HG02981 (cell line): ENCODE data around the gene GIPC2.
"Not testable (repeated sequence)": the region's sequence is repeated elsewhere in the genome, so short reads cannot be mapped to it uniquely, and the experiment has no call there.

Experiments used
- ATAC-seq: cut with Tn5 transposase; IDR thresholded peaks from one replicate; pipeline ENCODE4 v1.9.1; 2021; ENCODE audit warnings: mild to moderate bottlenecking, moderate library complexity; ENCODE audit not compliant: unreplicated experiment

The GIPC2 gene

GRCh38 chr1:78092643-78093042 is 46.9 kb downstream of the GIPC2 start:
- no peak for ATAC-seq

GRCh38 chr1:78093560-78093959 is 47.8 kb downstream of the GIPC2 start:
- no peak for ATAC-seq

- ATAC-seq, result no peak
These were observed 48.9 kb downstream of the GIPC2 start for GRCh38 chr1:78094639-78095038.

GRCh38 chr1:78095593-78095992 is 49.8 kb downstream of the GIPC2 start:
- no peak for ATAC-seq

GRCh38 chr1:78096017-78096416 is 50.3 kb downstream of the GIPC2 start:
- no peak for ATAC-seq

- ATAC-seq, result no peak
These were observed 51.2 kb downstream of the GIPC2 start for GRCh38 chr1:78096976-78097375.

GRCh38 chr1:78101051-78101450 is 55.3 kb downstream of the GIPC2 start:
- ATAC-seq, result no peak

GRCh38 chr1:78101514-78101913 is 55.7 kb downstream of the GIPC2 start:
- ATAC-seq, result no peak

- no peak for ATAC-seq
These were observed 56.3 kb downstream of the GIPC2 start for GRCh38 chr1:78102082-78102481.

- ATAC-seq, result no peak
These were observed 57.1 kb downstream of the GIPC2 start for GRCh38 chr1:78102916-78103315.

- ATAC-seq, result no peak
These were observed 58.6 kb downstream of the GIPC2 start for GRCh38 chr1:78104322-78104721.

- not testable (repeated sequence) for ATAC-seq
These were observed 63.9 kb downstream of the GIPC2 start for GRCh38 chr1:78109659-78110058.

GRCh38 chr1:78113156-78113916 is 67.6 kb downstream of the GIPC2 start:
- no peak for ATAC-seq

- peak; percentile 88 for ATAC-seq
These were observed 68.5 kb downstream of the GIPC2 start for GRCh38 chr1:78114034-78114956.

GRCh38 chr1:78120485-78120884 is 74.7 kb downstream of the GIPC2 start:
- not testable (repeated sequence) for ATAC-seq

GRCh38 chr1:78121710-78122109 is 75.9 kb downstream of the GIPC2 start:
- ATAC-seq, result no peak

GRCh38 chr1:78122389-78122788 is 76.6 kb downstream of the GIPC2 start:
- no peak for ATAC-seq

- ATAC-seq, result no peak
These were observed 80.7 kb downstream of the GIPC2 start for GRCh38 chr1:78126506-78126905.

- ATAC-seq, result no peak
These were observed 86.6 kb downstream of the GIPC2 start for GRCh38 chr1:78132174-78132947.

GRCh38 chr1:78132948-78133322 is 87.2 kb downstream of the GIPC2 start:
- ATAC-seq, result no peak

GRCh38 chr1:78136680-78137079 is 90.9 kb downstream of the GIPC2 start:
- ATAC-seq, result no peak
